ENCODE measurements around the gene KLF9.

Gene KLF9

DNA sequence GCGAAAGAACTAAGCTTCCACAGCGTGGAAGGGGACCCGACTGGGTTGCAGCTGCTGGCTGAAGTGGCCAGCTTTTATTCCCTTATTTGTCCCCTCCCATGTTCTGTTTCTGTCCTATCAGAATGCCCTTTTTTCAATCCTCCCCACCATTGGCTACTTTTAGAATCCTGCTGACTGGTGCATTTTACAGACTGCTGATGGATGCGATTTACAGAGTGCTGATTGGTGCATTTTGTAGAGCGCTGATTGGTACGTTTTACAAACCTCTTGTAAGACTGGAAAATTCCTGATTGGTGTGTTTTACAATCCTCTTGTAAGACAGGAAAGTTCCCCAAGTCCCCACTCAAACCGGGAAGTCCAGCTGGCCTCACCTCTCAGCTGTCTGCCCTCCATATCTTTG lies 50.7 kb downstream of the KLF9 start:
- DNase-seq (ENCODE audit: low read depth, low spot score) = no peak

DNA sequence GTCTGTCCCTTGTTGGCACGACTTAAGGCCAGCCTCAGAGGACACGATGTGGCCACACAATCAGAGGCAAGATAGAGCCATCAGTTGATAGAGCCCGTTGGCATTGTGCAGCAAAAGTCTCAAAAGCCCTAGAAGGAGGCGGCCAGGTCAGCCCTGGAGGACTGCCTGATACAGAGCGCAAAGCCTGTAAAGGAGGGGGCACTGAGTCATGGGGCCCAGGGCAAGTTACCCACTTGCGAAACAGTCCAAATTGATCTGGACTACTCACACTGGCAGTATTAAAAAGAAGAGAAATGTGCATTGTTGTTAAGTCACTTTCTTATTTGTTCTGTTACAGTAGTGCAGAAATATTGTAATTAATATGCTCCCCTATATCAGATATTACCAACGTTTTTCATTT lies 51.5 kb downstream of the KLF9 start:
- DNase-seq (ENCODE audit: low read depth, low spot score) = no peak

- no peak for DNase-seq (ENCODE audit: low read depth, low spot score)
Observed at GRCh38 chr9:70355801-70356200, 58.7 kb downstream of the KLF9 start.

- no peak for DNase-seq (ENCODE audit: low read depth, low spot score)
Observed at GRCh38 chr9:70352802-70353201, 61.7 kb downstream of the KLF9 start.

GRCh38 chr9:70352356-70352755 lies 62.1 kb downstream of the KLF9 start:
- no peak for DNase-seq (ENCODE audit: low read depth, low spot score)

DNA sequence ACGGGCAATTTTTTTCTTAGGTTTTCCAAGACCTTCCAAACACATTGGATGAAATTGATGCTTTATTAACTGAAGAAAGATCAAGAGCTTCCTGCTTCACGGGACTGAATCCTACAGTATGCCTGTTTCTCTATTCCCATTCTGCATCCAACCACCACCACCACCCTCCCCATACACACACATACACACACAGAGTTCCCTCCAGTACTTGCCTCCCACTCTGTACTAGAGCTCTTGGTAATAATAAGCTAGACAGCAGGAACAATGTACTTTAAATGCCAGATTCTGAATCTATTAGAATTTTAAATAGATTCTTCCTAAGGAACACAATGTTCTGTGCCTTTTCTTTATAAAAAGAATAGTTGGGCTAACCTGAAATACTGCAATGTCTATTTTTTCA lies 67.4 kb downstream of the KLF9 start:
- no peak for DNase-seq (ENCODE audit: low read depth, low spot score)

DNA sequence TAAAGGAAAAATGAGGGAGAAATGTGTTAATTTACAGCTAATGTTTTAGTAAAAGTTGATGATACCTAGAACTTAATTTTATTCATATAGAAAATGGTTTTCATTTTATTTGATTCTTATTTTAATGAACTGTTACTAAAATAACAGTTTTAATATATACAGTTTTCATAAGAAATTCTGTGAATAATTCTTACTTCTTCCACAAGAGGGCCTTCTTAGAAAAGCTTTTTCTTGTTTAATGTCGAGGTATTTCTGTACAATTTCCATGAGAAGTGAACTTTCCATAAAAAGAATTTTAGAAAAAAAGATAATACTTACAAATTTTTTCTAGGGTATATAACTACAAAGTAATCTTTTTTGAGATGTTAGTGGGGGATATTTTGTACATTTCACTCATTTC lies 73.9 kb downstream of the KLF9 start:
- no peak for DNase-seq (ENCODE audit: low read depth, low spot score)

Measured in smooth muscle cell of the brain vasculature (primary cell).